Right atrium auricular region (tissue), 2 donors: ENCODE data around the gene CNTNAP2. TPM values are rescaled to one million over a fixed set of nuclear protein-coding genes. Genes with fewer than 3 reads are reported as not detected.
"Not testable (repeated sequence)": the region's sequence is repeated elsewhere in the genome, so short reads cannot be mapped to it uniquely, and the experiment has no call there.

Experiments used
- DNase-seq: peaks from one replicate; pipeline ENCODE4 v3.0.0-alpha.2; 2019; ENCODE audit warnings: low spot score
- H3K27ac ChIP-seq, 2 donors: fragments of 200-600 bp; sonication (generic); 1 replicate in 1 of 2; 2 replicates in 1 of 2; pipeline ENCODE4 v1.5.1; 2016 to 2019
- H3K27me3 ChIP-seq, 2 donors: fragments of 200-600 bp; sonication (generic); one replicate each; pipeline versions ENCODE4 v1.5.1 to v1.6.0; 2017 to 2019
- H3K36me3 ChIP-seq: fragments of 200-600 bp; sonication (generic); one replicate; pipeline ENCODE4 v1.5.1; 2016
- H3K4me1 ChIP-seq, 2 donors: fragments of 200-600 bp; sonication (generic); one replicate each; pipeline versions ENCODE4 v1.5.1 to v1.6.0; 2017 to 2019
- H3K4me3 ChIP-seq, 2 donors: fragments of 200-600 bp; sonication (generic); 1 replicate in 1 of 2; 2 replicates in 1 of 2; pipeline ENCODE4 v1.5.1; 2017 to 2019; ENCODE audit warnings: mild to moderate bottlenecking in 1 of 2, moderate library complexity in 1 of 2
- H3K9me3 ChIP-seq, 2 donors: fragments of 200-600 bp; sonication (generic); one replicate each; pipeline ENCODE4 v1.5.1; 2019
- CTCF ChIP-seq, 2 donors: fragments of 200-600 bp; sonication (generic); IDR thresholded peaks; one replicate each; pipeline ENCODE4 v1.5.1; 2019; ENCODE audit warnings: antibody characterized with exemption in 2 of 2
- total RNA-seq, 2 donors: library from RNA; depleted of rRNA; stranded (reverse); fragments of >200 nt; gene quantifications; one replicate each; pipeline ENCODE4 v1.1.0, GENCODE V29; 2016

Gene CNTNAP2
- total RNA-seq, 2 donors from 2014 or later: 1.1 to 1.7 TPM

GRCh38 chr7:147579148-147579547, 1462.5 kb downstream of the CNTNAP2 start:
- DNase-seq: no peak
- Histone ChIP-seq H3K9me3 (no peaks in the 10 kb centered on the region), H3K27ac (no peak overlapping the region), H3K36me3 (no peaks in the 10 kb centered on the region), H3K4me3 (no peak overlapping the region), H3K4me1 (no peaks in the 10 kb centered on the region), H3K27me3 (no peaks in the 10 kb centered on the region)
- no peak for TF ChIP-seq CTCF (IDR thresholded peaks at IDR 0.05)

GRCh38 chr7:147584771-147585193, 1468.2 kb downstream of the CNTNAP2 start:
- no peak overlapping the region for H3K4me3 ChIP-seq
- TF ChIP-seq CTCF (IDR thresholded peaks at IDR 0.05): no peak

GRCh38 chr7:147586110-147586509, 1469.5 kb downstream of the CNTNAP2 start:
- no peaks in the 10 kb centered on the region for H3K36me3 ChIP-seq
- H3K4me3 ChIP-seq: no peak overlapping the region
- H3K27ac ChIP-seq: no peak overlapping the region
- TF ChIP-seq CTCF (IDR thresholded peaks at IDR 0.05): no peak
- H3K4me1 ChIP-seq: no peaks in the 10 kb centered on the region
- no peaks in the 10 kb centered on the region for H3K27me3 ChIP-seq
- DNase-seq: no peak
- no peaks in the 10 kb centered on the region for H3K9me3 ChIP-seq

More at GRCh38 chr7:147584771-147585193, 1468.2 kb downstream of the CNTNAP2 start:
- no peaks in the 10 kb centered on the region for H3K27me3 ChIP-seq
- no peaks in the 10 kb centered on the region for H3K36me3 ChIP-seq
- H3K9me3 ChIP-seq: no peaks in the 10 kb centered on the region
- DNase-seq: no peak
- no peak overlapping the region for H3K27ac ChIP-seq
- no peaks in the 10 kb centered on the region for H3K4me1 ChIP-seq

GRCh38 chr7:147586526-147586925, 1469.9 kb downstream of the CNTNAP2 start:
- DNase-seq: no peak
- Histone ChIP-seq H3K4me3 (no peak overlapping the region), H3K4me1 (no peaks in the 10 kb centered on the region), H3K27me3 (no peaks in the 10 kb centered on the region), H3K36me3 (no peaks in the 10 kb centered on the region), H3K9me3 (no peaks in the 10 kb centered on the region), H3K27ac (no peak overlapping the region)
- no peak for TF ChIP-seq CTCF (IDR thresholded peaks at IDR 0.05)

- H3K4me3 ChIP-seq: no peak overlapping the region
- TF ChIP-seq CTCF (IDR thresholded peaks at IDR 0.05): no peak
- DNase-seq: no peak
- H3K4me1 ChIP-seq: no peaks in the 10 kb centered on the region
- H3K27me3 ChIP-seq: no peaks in the 10 kb centered on the region
- H3K27ac ChIP-seq: no peak overlapping the region
- no peaks in the 10 kb centered on the region for H3K36me3 ChIP-seq
- no peaks in the 10 kb centered on the region for H3K9me3 ChIP-seq
Observed at GRCh38 chr7:147593271-147594057, 1476.9 kb downstream of the CNTNAP2 start.

- no peak overlapping the region for H3K4me3 ChIP-seq
- no peaks in the 10 kb centered on the region for H3K9me3 ChIP-seq
- no peak for TF ChIP-seq CTCF (IDR thresholded peaks at IDR 0.05)
- no peaks in the 10 kb centered on the region for H3K27me3 ChIP-seq
- no peaks in the 10 kb centered on the region for H3K36me3 ChIP-seq
- H3K4me1 ChIP-seq: no peaks in the 10 kb centered on the region
- H3K27ac ChIP-seq: no peak overlapping the region
- no peak for DNase-seq
Observed at GRCh38 chr7:147595042-147595441, 1478.4 kb downstream of the CNTNAP2 start.

GRCh38 chr7:147598687-147599086, 1482.1 kb downstream of the CNTNAP2 start:
- not testable (repeated sequence) for DNase-seq, H3K9me3 ChIP-seq, H3K36me3 ChIP-seq, H3K4me3 ChIP-seq, H3K27me3 ChIP-seq, H3K27ac ChIP-seq, H3K4me1 ChIP-seq
